Testis (tissue), 3 donors: ENCODE data around the gene STARD9. TPM values are rescaled to one million over a fixed set of nuclear protein-coding genes. Genes with fewer than 3 reads are reported as not detected.

ENCODE experiments used
- DNase-seq: peaks from one replicate; pipeline ENCODE4 v3.0.0-alpha.2; 2019
- H3K27ac ChIP-seq, 2 donors: fragments of 200-600 bp; sonication (generic); one replicate each; pipeline ENCODE4 v1.5.1; 2019
- H3K27me3 ChIP-seq: fragments of 200-600 bp; sonication (generic); one replicate; pipeline ENCODE4 v1.5.1; 2019
- H3K36me3 ChIP-seq: fragments of 200-600 bp; sonication (generic); one replicate; pipeline ENCODE4 v1.5.1; 2017; ENCODE audit warnings: low read depth; ENCODE audit errors: missing control alignments
- H3K4me1 ChIP-seq: fragments of 200-600 bp; sonication (generic); one replicate; pipeline ENCODE4 v1.5.1; 2019
- H3K4me3 ChIP-seq, 2 donors: fragments of 200-600 bp; sonication (generic); one replicate each; pipeline ENCODE4 v1.5.1; 2017 to 2019
- H3K9me3 ChIP-seq: fragments of 200-600 bp; sonication (generic); one replicate; pipeline ENCODE4 v1.5.1; 2017
- CTCF ChIP-seq, 3 experiments: fragments of 450-650 bp in 2 of 3; fragments of 200-600 bp in 1 of 3; sonication (generic) in 1 of 3; IDR thresholded peaks; one replicate each; pipeline ENCODE4 v1.5.1; 2016 to 2019; ENCODE audit warnings: antibody characterized with exemption in 3 of 3, mild to moderate bottlenecking in 2 of 3, moderate library complexity in 1 of 3
- POLR2A ChIP-seq: fragments of 450-650 bp; IDR thresholded peaks from one replicate; pipeline ENCODE4 v1.6.1; 2017; ENCODE audit warnings: antibody characterized with exemption, mild to moderate bottlenecking, moderate library complexity
- WGBS, 2 donors: methylation state at CpG; one replicate each; pipeline ENCODE4 v1.1.5; 2018; 5-methylcytosine and 5-hydroxymethylcytosine counted together
- intact Hi-C: fragments of 100-400 bp; cut with DNase I; formaldehyde crosslinking; loops from one replicate; pipeline ENCODE4 v1.15.1; 2023; ENCODE audit warnings: low total_unique reads
- polyA plus RNA-seq: library from polyadenylated mRNA; stranded (reverse); fragments of 350-450 nt; fragmentation: Illumina TruSeq; extraction: RNeasy Lipid Tissue Mini Kit (QIAGEN cat#74804); gene quantifications from one replicate; pipeline ENCODE4 v1.2.3, GENCODE V29; 2014; ENCODE audit warnings: low read depth, low replicate concordance; ENCODE audit not compliant: insufficient read depth
- total RNA-seq, 2 donors: library from RNA; depleted of rRNA; stranded (reverse); fragments of >200 nt; gene quantifications; one replicate each; pipeline ENCODE4 v1.2.3, GENCODE V29; 2016

STARD9 gene
- total and polyA plus RNA-seq, 3 donors from 2014 or later, result 41.1 to 137 (median 132) TPM

GRCh38 chr15:42728560-42728959 lies 153.2 kb downstream of the STARD9 start:
- no peak for DNase-seq
- intact Hi-C loops, result no loop called here
- TF ChIP-seq CTCF (IDR thresholded peaks at IDR 0.05) (no peak), POLR2A (no peak)
- Histone ChIP-seq H3K27me3 (no peaks in the 10 kb centered on the region), H3K4me3 (no peak overlapping the region), H3K27ac (no peak overlapping the region), H3K4me1 (peaks cover 3% of the 10 kb centered on the region), H3K9me3 (no peaks in the 10 kb centered on the region), H3K36me3 (no peaks in the 10 kb centered on the region)
- 64 to 81% methylated on average over 5 of the region's 5 CpGs for WGBS, 2 donors

DNA sequence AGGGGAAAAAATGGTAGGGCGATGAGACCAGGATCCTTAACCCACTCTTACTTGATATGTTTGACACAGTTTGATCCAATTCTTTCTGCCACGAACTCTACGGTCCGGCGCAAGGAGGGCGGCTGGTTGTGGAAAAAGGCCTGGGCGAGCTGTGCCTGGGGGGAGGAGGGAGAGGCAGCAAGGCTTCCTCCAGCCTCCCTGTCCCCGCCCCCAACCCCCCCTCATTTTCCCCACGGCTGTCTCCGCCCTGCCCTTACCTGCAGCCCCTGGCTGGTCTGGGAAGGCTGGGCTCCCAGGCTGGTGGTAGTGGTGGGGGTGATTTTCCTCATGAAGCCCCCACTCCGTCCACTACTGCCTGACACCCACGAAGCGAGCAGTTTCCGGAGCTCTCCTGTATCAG lies 153.6 kb downstream of the STARD9 start:
- Histone ChIP-seq H3K4me1 (peaks cover 3% of the 10 kb centered on the region), H3K4me3 (no peak overlapping the region), H3K27me3 (no peaks in the 10 kb centered on the region), H3K27ac (no peak overlapping the region), H3K36me3 (no peaks in the 10 kb centered on the region), H3K9me3 (no peaks in the 10 kb centered on the region)
- TF ChIP-seq POLR2A (no peak), CTCF (IDR thresholded peaks at IDR 0.05) (no peak)
- WGBS, 2 donors, result 74 to 82% methylated on average over 13 to 14 of the region's 14 CpGs
- no peak for DNase-seq
- intact Hi-C loops, result no loop called here

GRCh38 chr15:42729409-42729808 lies 154.0 kb downstream of the STARD9 start:
- no peak for TF ChIP-seq CTCF (IDR thresholded peaks at IDR 0.05)
- TF ChIP-seq POLR2A, result no peak
- H3K4me3 ChIP-seq, result no peak overlapping the region
- H3K36me3 ChIP-seq, result no peaks in the 10 kb centered on the region
- H3K27ac ChIP-seq, result no peak overlapping the region
- WGBS, 2 donors, result 90 to 94% methylated on average over 6 to 7 of the region's 7 CpGs
- no peak for DNase-seq
- H3K27me3 ChIP-seq, result no peaks in the 10 kb centered on the region
- peaks cover 3% of the 10 kb centered on the region for H3K4me1 ChIP-seq
- no peaks in the 10 kb centered on the region for H3K9me3 ChIP-seq
- intact Hi-C loops, result no loop called here

- Histone ChIP-seq H3K36me3 (no peaks in the 10 kb centered on the region), H3K27me3 (no peaks in the 10 kb centered on the region), H3K27ac (no peak overlapping the region), H3K4me1 (peaks cover 5% of the 10 kb centered on the region), H3K9me3 (no peaks in the 10 kb centered on the region), H3K4me3 (no peak overlapping the region)
- intact Hi-C loops, result loop anchor here (10.0 kb wide), 1 partner anchor 195 kb away; the partner anchor contains the start of gene TTBK2
- 76% methylated on average over 8 of the region's 8 CpGs for WGBS, 2 donors
- TF ChIP-seq POLR2A (no peak), CTCF (IDR thresholded peaks at IDR 0.05) (no peak)
- DNase-seq, result no peak
Observed at GRCh38 chr15:42730135-42730534, 154.7 kb downstream of the STARD9 start.

DNA sequence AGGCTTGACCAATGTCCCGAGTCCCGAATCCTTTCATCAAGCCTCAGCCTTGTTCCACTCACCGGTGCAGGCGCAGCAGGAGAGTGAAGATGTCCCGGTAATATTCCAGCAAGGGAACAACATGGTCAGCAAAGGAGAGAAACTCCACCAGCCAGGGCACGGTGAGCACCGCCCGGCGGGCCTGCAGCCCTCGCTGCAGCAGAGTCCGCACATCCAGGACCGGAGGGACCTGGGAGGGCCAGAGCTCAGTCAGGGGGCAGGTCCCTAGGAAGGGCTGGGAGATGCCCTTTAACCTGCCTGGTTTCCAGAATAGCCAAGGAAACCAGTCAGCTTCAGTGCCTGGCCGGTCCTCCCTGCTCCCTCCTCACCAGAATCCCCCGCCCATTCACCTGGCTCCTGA lies 155.1 kb downstream of the STARD9 start:
- Histone ChIP-seq H3K9me3 (no peaks in the 10 kb centered on the region), H3K4me1 (peaks cover 8% of the 10 kb centered on the region), H3K27ac (no peak overlapping the region), H3K4me3 (no peak overlapping the region), H3K36me3 (no peaks in the 10 kb centered on the region), H3K27me3 (no peaks in the 10 kb centered on the region)
- no peak for DNase-seq
- TF ChIP-seq POLR2A, result no peak
- TF ChIP-seq CTCF (IDR thresholded peaks at IDR 0.05), result no peak
- intact Hi-C loops, result loop anchor here (10.0 kb wide), 1 partner anchor 194 kb away; the partner anchor contains the start of gene TTBK2
- WGBS, 2 donors, result 88 to 89% methylated on average over 13 to 14 of the region's 14 CpGs
